Measurements from ENCODE around the gene FYB1.

Gene FYB1

DNA sequence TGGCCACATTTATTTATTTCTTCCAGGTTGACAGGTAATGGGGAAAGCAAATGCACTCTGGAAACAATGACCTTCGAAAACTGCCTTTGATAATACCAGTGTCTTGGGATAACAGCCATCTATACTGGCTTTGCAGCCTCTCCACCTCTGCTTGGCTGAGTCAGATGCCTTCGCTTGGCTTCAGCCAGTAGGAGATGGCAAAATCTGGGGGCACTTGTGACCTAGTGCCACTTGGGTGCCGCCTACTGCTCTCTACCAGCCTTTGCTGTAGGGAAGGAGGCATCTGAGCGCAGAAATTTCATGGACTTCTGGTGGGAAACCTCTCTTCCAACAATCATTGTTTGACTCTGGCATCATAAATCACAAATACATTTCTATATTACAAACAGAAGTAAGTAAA is 21.8 kb downstream of the FYB1 start:
- Histone ChIP-seq H3K36me3 (no peaks in the 10 kb centered on the region), H3K9me3 (ENCODE audit: severe bottlenecking) (no peaks in the 10 kb centered on the region), H3K27me3 (ENCODE audit: insufficient read depth, low read depth, severe bottlenecking) (no peaks in the 10 kb centered on the region), H3K4me3 (ENCODE audit: low read depth, low read length) (no peak overlapping the region), H3K27ac (no peak overlapping the region)
- DNase-seq, result no peak
- TF ChIP-seq, protein P1, sequence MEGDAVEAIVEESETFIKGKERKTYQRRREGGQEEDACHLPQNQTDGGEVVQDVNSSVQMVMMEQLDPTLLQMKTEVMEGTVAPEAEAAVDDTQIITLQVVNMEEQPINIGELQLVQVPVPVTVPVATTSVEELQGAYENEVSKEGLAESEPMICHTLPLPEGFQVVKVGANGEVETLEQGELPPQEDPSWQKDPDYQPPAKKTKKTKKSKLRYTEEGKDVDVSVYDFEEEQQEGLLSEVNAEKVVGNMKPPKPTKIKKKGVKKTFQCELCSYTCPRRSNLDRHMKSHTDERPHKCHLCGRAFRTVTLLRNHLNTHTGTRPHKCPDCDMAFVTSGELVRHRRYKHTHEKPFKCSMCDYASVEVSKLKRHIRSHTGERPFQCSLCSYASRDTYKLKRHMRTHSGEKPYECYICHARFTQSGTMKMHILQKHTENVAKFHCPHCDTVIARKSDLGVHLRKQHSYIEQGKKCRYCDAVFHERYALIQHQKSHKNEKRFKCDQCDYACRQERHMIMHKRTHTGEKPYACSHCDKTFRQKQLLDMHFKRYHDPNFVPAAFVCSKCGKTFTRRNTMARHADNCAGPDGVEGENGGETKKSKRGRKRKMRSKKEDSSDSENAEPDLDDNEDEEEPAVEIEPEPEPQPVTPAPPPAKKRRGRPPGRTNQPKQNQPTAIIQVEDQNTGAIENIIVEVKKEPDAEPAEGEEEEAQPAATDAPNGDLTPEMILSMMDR (IDR thresholded peaks at IDR 0.05; ENCODE audit: low read depth, low read length), result no peak

DNA sequence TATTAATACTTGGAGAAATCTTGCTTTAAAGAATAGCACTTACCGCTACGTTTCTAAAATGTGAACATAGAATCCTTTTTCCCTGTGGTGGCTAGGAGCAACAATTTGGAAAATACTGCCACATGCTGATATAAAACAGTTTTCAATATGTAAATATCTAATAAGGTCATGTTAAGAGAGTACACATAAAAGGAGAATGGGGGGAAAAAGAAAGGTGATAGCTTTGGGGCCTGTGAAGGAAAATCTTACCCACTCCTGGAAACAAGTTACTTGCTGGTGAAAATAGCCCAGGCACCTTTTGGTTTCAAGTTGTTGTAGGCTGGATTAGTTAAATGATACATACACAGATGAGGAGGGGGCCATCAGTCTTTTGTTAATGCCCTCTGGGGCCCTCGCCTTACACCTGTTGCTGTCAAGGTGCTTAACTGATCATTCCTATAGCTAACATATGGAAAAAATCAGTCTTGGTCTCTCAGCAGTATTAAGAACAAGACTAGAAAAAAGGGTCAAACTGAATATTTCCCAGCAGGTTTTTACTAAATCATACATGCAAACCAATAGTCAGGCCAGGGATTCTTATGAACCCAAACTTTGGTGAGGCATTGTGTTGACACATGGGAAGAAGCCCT is 24.1 kb downstream of the FYB1 start:
- Histone ChIP-seq H3K27ac (no peak overlapping the region), H3K9me3 (ENCODE audit: severe bottlenecking) (no peaks in the 10 kb centered on the region), H3K36me3 (no peaks in the 10 kb centered on the region), H3K4me3 (ENCODE audit: low read depth, low read length) (no peak overlapping the region), H3K27me3 (ENCODE audit: insufficient read depth, low read depth, severe bottlenecking) (no peaks in the 10 kb centered on the region)
- TF ChIP-seq, protein P1 (IDR thresholded peaks at IDR 0.05; ENCODE audit: low read depth, low read length), result no peak
- DNase-seq, result no peak

DNA sequence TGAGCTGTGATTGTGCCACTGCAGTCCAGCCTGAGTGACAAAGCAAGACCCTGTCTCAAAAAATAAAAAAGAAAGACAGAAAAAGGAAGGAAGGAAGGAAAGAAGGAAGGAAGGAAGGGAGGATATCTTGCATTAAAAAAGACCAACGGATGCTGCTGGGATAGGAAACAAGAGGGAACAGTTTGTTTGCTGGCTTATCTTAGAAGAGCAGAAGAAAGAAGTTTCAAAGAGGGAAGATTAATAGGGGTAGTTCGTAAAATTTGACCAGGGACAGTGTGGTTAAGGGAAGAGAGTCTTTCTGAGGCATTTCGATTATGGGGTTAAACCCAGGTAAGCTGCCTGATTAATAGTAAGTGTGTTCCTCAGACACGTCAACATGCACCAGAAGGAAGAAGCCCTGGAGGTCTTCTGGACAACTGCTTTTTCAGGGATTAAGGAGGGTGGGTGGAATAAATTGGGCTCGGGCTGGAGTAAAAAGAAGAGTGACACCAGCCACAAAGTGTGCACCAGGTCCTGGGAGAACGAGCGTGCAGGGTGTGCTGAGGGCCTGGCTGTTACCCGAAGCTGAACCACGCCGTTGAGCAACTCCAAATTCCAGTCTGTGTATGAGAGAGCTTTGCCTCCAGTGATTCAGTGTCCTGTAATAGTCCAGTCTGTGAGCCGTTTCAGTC is 24.8 kb downstream of the FYB1 start:
- no peak overlapping the region for H3K4me3 ChIP-seq (ENCODE audit: low read depth, low read length)
- DNase-seq, result no peak
- no peaks in the 10 kb centered on the region for H3K9me3 ChIP-seq (ENCODE audit: severe bottlenecking)
- no peaks in the 10 kb centered on the region for H3K27me3 ChIP-seq (ENCODE audit: insufficient read depth, low read depth, severe bottlenecking)
- TF ChIP-seq, protein P1 (IDR thresholded peaks at IDR 0.05; ENCODE audit: low read depth, low read length), result no peak
- H3K36me3 ChIP-seq, result no peaks in the 10 kb centered on the region
- H3K27ac ChIP-seq, result no peak overlapping the region

DNA sequence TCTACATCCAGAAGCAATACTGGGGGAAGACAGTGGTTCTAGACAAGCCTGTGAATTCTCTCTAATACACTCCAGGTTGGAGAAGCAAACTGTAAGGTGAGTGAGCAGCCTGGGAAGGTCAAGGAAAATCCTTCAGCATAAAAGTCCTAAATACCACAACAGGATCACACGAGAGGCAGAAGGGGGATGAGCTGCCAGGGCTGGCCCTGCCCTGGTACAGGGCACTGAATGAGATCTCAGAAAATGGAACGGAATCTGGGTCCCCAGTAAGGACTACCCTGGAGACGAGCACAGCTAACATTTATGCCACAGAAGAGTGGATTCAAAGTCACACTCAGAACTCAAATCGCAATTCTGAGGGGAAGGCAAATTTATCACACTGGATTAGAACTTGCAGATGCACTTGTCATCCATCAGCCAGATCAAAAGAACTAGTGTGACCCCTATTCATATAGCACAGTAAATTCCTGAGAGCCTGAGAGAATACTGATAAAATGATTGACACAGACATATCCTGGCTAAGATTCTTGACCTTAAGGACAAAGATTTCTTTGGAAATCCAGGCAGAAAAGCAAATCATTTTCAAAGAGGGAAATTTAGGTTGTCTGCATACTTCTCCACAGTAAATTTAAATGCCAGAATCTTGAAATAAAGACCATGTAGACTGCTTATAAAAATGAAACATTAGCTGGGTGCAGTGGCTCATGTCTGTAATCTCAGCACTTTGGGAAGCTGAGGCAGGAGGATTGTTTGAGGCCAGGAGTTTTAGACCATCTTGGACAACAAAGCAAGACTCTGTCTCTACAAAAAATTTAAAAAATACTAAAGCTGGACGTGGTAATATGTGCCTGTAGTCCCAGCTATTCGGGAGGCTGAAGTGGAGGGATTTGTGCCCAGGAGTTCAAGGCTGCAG is 25.6 kb downstream of the FYB1 start:
- Histone ChIP-seq H3K4me3 (ENCODE audit: low read depth, low read length) (no peak overlapping the region), H3K36me3 (no peaks in the 10 kb centered on the region), H3K9me3 (ENCODE audit: severe bottlenecking) (no peaks in the 10 kb centered on the region), H3K27me3 (ENCODE audit: insufficient read depth, low read depth, severe bottlenecking) (no peaks in the 10 kb centered on the region), H3K27ac (no peak overlapping the region)
- TF ChIP-seq, protein P1 (IDR thresholded peaks at IDR 0.05; ENCODE audit: low read depth, low read length), result no peak
- no peak for DNase-seq

DNA sequence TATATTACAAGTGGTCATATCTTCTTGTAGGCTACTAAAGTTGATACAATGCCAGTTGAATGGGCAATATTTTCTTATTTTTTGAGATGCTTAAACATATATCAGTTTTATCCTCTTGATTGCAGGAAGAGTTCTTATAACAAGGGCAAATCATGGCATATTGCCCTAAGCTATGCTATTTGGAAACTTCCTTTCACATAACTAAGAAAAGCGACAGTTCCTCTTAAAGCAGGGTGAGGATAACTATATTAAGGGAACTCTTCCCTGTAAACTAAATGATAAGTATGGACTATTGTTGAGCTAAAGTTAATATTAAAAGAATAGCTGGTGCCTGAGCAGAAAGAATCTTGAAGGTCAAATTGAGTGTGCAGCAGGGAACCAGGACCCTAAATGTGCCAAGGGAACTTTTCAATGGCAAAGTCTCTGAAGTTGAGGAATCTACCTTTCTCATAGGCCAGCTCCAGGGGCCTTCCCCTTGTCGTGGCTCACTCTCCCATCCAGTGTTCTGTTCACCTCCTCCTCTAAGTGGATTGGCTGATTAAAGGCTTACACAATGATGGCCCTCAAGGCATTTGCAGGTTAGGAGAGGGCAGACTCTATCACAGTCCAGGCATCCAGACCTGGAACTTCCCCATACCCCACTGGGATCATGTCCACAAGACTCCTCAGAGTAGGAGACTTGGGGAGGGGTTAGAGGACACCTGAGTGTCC is 26.8 kb downstream of the FYB1 start:
- no peak for DNase-seq
- Histone ChIP-seq H3K4me3 (ENCODE audit: low read depth, low read length) (no peak overlapping the region), H3K9me3 (ENCODE audit: severe bottlenecking) (no peaks in the 10 kb centered on the region), H3K27me3 (ENCODE audit: insufficient read depth, low read depth, severe bottlenecking) (no peaks in the 10 kb centered on the region), H3K27ac (no peak overlapping the region), H3K36me3 (no peaks in the 10 kb centered on the region)
- TF ChIP-seq, protein P1 (IDR thresholded peaks at IDR 0.05; ENCODE audit: low read depth, low read length), result no peak
